GM20431 (cell line): Measurements from ENCODE around the gene LHFPL6.

Source experiments
- in situ Hi-C: fragments of 300-500 bp; cut with MseI, MboI; formaldehyde crosslinking; loops from one replicate; pipeline ENCODE4 v1.15.0; 2020; ENCODE audit warnings: low sequenced_read_pairs; ENCODE audit not compliant: unreplicated experiment

Gene LHFPL6

DNA sequence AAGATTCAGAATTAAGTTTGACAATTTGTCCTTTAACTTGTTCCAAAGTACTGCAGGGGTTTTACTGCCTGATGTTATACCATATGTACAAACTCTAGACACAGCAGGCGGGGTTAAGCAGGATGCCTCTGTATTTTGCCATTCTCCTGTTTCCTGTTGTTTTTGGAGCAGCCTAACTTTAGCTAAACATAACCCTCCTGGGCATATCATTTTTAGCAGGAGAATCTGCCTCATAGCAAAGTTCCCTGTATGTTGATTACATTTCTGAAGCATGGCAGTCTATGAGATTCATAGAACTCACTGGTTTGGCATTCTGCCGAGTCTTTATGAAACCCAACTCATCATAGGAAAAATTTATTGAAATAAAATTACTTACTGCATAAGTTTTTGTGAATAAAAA, 5.2 kb downstream of the LHFPL6 start:
- in situ Hi-C loops: no loop called here

DNA sequence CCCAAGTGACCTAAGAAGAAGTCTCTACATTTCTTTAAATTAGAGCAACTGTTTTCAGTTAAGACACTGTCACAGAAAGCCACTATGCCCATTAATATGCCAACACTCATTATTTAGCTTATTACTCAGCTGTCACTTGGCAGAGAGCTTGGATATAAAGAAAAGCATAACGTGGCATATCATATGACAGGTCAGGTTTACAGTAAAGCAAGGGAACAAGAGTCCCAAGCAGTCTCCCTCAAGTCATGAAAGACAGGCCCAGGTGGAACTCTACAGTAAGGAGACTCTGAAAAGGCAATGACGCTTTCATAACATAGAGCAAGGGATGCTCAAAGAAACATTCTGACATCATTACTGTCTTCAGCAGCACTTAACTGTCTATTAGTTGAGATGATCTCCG, 6.3 kb downstream of the LHFPL6 start:
- in situ Hi-C loops: no loop called here

DNA sequence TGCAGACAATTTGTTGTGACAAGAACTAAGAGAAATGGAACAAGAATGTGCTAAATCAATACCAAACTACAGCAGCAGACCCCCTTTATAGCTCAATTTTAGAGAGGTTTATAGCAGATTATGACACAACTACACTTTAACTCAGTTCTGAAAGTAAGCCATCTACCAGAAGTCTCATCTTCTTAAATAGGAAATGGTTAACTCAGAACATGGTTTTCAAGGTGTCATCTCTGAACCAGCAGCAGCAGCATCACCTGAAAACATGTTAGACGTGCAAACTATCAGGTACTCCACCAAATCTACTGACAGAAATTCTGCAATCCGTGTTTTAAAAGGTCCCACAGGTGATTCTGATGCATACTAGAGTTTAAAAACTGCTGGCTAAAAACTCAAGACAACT, 6.8 kb downstream of the LHFPL6 start:
- in situ Hi-C loops: no loop called here

DNA sequence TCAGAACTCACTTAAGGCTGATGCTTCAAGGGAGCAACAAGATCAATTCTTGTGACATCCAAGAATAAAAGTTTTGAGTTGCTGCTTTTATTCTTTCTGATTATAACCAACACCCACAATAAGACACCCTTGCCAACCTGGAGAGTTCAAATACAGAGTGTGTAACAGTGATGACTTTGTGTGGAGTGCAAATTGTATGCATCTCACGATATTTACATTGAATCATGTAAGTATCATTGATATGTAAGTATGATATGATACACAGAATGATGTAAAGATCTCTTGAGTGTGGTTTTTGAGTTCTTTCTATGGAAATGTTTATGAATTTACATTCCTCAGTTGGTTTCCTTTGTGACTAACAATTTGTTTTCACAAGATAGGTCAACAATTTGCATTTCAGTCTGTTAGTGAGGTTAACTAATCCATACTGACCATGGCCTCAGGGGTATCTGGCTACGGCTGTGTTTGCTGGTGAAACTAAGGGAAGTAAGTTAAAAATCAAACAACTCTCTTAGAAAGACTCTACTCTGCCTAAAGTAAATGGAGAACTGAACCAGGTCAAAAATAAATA, 12.4 kb downstream of the LHFPL6 start:
- in situ Hi-C loops: no loop called here

DNA sequence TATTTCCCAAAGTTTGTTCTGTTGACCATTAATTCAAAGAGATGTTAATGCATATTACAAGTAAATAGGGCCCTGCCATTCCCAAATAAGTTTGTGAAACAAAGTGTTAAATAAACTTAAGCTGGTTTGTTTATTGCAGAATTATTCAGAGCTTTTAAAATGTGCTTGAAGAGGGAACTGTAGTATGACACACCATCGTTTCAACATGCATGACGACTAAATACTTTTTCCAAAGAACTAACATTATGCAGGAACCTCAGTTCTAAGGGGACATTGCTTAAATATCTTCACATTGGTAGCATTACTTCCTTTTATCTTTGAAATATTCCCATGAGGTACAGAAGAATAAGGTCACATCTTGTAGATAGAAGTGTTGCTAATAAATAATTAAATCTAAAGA, 14.6 kb downstream of the LHFPL6 start:
- in situ Hi-C loops: no loop called here

DNA sequence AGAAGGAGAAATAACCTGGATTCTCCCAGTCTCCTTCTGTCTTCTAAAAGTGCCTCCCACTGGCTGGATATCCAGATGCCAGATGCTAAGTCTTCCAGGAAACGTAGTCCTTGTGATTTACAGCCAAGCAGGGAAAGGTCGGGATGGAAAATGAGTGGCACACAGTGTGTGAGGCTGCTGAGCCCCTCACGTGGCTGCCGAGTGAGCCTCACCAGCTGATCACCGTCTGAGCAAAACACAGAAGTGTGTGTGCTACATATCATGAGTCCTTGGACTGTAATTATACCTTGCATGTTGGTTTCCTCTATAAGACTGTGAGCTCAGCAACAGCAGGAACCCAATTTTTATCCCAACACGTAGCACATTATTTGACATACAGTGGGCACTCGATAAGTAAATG, 15.1 kb downstream of the LHFPL6 start:
- in situ Hi-C loops: no loop called here

DNA sequence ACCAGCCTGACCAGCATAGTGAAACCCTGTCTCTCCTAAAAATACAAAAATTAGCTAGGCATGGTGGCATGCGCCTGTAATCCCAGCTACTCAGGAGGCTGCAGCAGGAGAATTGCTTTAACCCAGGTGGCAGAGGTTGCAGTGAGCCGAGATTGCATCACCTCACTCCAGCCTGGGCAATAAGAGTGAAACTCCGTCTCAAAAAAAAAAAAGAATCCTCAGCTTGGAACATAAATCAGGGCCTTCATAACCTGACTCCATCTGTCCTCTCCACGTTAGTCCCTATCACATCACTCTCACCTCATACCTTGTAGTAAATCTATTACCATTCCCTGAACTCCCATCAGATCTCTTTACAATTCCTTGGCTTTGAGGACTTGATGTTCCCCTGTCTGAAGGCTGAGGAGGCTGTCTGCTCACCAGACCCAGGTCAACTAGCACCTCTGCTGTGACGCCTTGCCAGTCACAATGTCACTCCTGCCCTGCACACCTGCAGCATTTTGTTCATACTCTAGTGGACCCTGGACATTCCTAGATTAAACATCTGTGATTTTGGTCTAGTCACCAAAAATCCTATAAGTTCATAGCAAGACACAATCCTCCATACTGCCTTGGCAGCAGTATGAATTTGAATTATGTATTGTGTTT, 15.9 kb downstream of the LHFPL6 start:
- in situ Hi-C loops: no loop called here

DNA sequence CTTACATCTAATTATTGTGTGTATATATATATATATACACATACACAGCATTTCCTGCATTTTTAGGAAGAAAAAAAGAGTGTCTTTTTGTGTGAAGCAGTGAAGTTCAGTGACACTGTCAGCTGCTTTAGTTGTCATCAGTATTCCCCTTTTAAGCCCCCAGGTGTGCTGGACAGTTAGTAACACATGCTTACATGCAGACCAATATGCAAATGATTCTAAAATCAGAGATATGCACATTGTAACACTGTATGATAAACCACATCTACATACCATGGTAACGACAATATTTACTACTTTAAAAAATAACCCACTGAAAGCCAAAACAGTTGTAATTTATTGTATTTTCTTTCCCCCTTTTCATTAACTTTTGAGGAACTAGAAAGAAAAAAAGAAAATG, 16.8 kb downstream of the LHFPL6 start:
- in situ Hi-C loops: no loop called here

DNA sequence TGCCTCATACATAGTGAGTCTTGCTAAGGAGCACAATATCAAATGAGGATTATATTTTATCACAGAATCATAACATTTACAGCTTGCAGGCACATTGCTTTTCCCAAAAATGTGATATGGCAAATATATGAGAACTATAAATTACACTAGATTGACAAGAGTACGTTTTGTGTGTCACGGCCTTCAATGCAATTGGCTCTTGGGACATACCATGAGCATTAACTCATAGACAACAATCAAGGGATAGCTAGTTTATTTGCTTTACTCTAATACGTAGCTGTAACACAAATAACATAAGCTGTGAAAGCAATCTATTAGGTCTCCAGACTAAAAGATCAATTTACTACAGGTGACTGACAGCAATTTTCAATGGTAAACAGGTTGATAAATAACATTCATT, 17.8 kb downstream of the LHFPL6 start:
- in situ Hi-C loops: no loop called here

DNA sequence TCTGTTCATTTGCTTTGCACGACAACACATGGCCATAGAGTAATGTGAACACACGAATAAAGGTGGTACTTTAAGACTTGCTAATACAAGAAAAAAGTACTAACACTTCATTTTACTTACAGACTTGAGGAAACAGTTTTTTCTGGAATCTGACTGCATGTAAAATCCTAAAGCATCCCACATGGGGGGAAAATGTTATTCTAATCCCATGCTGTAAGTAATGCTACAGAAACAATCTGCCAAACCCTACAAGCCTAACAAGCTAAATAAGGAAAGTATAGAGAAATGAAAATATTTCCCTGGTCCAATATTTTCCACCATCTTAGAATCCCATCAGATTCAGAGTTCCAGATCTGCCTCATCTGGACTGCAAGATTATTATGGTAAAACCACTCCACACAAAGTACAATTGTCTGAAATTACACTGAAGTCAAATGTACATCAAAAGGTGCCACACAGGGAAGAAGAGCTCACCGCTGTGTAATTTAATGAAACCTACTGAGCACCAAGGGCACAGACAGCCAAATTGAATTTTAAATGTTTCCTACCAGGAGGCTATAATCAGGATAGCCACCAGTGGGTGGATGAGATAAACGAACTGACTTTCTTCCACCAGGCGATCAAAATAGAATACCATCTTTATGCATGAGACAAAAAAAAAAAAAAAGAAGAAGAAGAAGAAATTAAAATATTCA, 22.0 kb downstream of the LHFPL6 start:
- in situ Hi-C loops: no loop called here

DNA sequence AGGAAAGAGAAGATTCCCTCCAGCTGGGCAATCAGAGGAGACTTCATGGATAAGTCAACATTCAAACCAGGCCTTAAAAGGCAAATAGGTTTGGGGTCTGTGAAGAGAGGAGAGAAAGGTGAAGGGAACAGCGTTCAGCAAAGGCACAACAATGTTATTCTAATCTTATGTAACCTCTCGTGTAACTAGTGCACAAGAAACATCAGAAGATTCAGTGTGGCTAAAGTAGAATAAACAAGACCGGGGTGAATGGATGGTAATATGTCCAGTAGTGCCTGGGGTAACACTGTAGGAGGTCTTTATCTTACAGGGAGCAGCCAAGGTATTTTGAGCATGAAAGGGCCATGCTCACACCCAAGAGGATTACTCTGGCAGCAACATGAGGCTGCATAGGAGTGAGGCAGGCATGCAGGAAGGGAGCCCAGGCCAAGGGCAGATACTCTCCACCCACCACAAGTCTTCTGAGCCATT, 24.1 kb downstream of the LHFPL6 start:
- in situ Hi-C loops: no loop called here

DNA sequence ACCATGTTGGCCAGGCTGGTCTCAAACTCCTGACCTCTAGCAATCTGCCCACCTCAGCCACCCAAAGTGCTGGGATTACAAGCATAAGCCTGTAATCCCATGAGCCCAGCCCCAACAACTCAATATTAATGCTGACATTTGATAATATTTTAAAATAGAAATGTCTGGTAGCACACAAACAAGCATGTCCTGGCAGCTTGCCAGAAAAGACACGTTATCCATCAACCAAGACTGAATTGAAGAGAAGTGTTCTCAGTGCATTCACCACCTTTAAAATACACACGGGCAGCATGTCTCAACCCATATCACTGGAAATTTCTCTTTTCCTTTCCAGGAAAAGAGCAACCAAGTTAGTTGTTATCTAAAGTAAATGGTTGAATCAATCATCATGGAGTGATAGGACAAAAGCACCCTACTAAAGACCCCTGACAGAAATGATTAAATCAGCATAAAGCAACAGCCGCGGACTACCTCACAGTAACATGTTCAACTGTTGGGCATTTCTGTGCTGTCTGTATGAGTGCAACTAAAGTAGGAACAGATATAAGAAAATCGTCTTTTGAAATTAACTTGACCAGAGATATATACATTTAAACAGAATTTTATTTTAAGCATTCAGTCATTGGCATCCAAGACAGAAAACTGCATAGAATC, 25.0 kb downstream of the LHFPL6 start:
- in situ Hi-C loops: no loop called here

DNA sequence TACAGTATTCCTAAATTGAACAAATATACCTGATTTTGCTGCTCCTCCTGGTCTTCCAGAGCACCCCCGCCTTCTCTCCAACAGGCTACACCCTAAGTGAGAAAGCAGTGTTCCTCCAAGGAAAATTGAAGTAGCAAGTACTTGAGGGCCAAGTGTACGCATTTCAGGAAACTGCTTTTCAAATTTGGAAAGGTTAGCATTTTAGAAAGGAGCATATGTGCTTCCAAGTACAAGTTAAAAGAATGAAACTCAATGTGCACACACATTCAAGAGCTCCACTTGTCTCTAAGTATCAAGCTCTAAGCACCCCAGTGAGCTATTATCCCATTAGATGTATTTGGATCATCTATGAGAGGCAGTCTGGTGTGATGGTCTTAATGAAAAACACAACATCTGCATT, 25.8 kb downstream of the LHFPL6 start:
- in situ Hi-C loops: no loop called here

DNA sequence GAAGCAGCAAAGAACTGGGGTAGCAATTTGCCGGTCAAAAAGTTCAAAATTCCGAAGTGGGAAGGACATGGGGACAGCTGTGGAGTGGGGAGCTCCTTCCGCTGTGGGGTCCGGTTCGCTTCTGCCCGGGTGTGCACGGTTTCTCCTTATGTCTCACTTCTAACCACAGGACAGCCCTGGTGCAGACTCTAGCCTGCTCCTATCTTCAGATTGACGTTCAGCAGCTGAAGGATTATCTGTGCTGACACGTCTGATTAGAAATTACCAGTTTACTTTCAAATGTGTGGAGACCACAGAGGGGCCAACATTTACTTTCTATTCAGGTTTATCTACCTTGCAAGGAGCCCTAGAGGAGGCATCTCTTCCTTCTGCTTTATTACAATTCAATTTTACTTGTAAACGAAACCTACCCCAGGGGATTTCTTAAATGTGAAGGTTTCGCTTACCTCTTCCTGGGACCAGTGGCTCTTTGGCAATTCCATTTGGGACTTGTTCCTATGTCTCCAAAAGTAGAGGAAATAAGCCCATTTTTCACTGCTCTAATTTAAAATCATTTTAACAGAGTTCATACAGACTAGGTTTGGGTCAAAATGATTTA, 27.3 kb downstream of the LHFPL6 start:
- in situ Hi-C loops: no loop called here

DNA sequence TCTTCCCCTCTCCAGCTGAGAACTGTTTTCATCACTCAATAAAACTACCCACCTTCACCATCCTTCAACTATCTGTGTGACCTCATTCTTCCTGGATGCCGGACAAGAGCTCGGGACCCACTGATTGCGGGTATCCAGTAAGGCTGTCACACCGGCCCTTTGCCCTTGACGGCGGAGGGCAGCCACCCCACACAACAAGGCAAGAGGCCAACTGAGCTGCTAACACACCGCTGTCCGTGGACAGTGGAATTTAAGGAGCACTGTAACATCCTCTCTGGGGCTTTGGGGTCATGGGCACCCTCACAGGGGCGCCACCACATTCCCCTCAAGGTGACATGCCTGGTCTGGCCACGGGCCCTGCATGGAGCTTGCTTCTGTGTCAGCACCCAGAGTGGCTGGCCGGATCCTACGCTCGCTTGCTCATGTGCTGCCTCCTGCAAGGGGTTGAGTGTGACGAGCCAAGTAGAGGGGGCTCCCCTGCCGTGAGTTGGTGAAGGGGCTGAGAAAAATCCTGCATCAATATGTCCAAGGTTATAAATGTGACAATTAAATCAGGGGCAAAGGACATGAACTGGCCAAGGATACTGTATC, 31.4 kb downstream of the LHFPL6 start:
- in situ Hi-C loops: no loop called here

DNA sequence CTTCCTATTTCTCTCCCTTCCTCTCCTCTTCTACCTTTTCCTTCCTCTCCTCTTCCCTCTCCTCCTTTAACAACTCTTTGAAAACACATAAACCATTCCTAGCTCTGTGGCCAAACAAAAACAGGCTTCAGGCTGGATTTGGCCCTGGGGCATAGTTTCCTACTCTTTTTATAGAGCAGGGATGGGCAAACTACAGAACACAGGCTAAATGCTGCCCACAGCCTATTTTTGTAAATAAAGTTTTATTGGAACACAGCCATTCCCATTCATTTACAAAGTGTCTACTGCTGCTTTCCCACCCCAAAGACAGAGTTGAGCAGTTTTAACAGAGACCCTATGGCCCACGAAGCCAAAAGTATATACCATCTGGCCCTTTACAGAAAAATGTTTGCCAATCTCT, 35.4 kb downstream of the LHFPL6 start:
- in situ Hi-C loops: no loop called here

DNA sequence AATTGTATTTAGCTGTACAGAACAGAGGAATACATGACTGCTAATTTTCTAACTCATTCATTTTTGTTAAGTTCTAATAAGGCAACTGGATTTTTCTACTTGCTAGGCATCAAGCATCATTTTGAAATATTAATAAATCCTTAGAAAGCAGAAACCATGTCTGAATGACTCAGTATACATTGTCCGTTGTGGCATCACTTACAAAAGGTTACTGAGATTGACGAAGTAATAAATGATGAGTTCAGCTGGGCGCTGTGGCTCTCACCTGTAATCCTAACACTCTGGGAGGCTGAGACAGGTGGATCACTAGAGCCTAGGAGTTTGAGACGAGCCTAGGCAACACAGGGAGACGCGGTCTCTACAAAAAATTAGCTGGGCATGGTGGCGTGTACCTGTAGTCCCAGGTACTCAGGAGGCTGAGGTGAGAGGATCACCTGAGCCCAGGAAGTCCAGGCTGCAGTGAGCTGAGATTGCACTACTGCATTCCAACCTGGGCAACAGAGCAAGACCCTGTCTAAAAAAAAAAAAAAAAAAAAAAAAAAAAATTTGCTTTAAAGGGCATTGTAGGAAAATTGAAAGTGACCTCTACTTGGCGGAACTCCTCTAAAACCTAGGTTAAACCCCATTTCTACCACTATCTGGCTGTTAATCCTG, 36.6 kb downstream of the LHFPL6 start:
- in situ Hi-C loops: no loop called here

DNA sequence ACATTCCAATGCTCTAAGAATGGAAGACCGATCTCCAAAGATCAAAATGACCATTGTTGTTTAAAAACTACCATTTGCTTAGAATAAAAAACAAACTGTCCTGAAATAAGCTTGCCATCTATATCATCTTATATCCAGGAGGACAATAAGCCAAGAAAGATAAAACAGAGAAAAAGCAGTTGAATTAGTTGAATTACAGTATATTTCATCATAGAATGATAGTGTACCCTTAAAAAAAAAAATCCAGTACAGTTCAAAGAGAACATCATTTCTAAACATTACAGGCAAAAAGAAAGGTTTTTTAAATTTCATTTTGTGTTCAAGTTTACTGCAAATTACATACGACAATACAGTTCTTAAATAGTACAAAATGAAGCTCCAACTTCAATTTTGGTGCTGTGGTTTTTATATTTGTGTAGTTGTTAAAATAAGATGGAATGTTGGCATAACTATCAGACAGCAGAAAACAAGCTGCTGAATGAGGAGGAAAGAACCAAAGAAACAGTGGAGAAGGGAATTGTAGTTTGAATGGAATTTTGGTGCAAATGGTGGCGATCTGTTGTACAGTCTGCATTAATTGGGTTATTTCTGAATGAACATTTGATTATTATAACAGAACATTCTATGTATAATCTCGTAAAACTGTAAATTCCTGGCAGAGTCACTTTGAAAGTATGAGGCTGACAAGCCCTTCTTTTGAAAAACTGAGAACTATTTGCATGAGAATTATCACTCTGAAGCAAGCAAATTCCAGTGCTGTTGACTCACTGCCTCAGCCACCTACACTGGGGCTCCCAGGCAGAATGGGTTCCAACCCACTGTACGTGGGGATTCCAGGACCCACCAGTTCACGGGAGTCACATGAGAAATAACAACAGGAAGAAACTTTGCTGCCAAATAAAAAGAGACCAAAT, 37.7 kb downstream of the LHFPL6 start:
- in situ Hi-C loops: no loop called here

DNA sequence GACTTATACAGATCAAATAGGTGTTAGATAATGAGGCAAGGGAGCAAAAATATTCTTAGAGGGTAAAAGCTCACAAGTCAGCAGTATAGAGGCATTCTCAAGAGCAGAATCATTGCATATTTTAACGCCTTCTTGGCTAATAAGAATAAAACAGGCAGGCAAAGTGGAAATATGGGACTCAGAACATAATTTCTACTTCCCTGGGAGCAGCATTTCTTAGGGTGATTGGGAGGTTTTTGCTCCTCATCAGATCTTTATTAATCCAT, 39.6 kb downstream of the LHFPL6 start:
- in situ Hi-C loops: no loop called here
